Erythroblast (primary cell): ENCODE results near the gene HOXB5.

Source experiments
- GATA1 ChIP-seq: IDR thresholded peaks from 2 replicates; pipeline ENCODE4 v1.6.1; 2011; ENCODE audit warnings: low read depth, mild to moderate bottlenecking, control low read depth, low read length, moderate library complexity
- POLR2A ChIP-seq: IDR thresholded peaks from 2 replicates; pipeline ENCODE4 v1.6.1; 2011; ENCODE audit warnings: mild to moderate bottlenecking, low read length

- TF ChIP-seq POLR2A (no peak), GATA1 (no peak)
These were observed 29.2 kb downstream of the HOXB5 start for GRCh38 chr17:48564188-48565021.
